ENCODE data around the gene WNT9B. TPM values are rescaled to one million over a fixed set of nuclear protein-coding genes. Genes with fewer than 3 reads are reported as not detected.

WNT9B gene
- total RNA-seq, 2 donors from 2014 or later: 0.85 to 1.5 TPM

DNA sequence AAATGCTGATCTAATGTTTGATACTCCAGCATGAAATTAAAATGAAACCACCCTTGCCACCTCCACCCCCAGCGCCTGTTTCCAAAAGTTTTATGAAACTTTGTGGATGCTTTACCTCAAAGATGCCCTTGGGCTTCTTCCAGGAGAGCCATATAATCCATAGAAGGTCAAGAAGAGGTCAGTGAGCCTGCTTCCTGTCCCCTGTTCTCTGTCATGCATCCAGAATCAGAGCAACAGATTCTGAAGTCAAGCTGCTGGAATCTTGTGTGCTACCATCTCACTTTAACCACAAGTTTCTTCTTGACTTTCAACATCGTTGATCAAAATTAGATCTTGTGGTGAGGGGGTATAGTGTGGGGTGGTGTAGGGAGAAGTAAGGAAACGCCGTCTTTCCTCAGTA is 80.2 kb downstream of the WNT9B start:
- TF ChIP-seq POLR2A (IDR thresholded peaks at IDR 0.05) (no peak), POLR2AphosphoS5 (IDR thresholded peaks at IDR 0.05) (no peak)
- TF ChIP-seq, protein P1, sequence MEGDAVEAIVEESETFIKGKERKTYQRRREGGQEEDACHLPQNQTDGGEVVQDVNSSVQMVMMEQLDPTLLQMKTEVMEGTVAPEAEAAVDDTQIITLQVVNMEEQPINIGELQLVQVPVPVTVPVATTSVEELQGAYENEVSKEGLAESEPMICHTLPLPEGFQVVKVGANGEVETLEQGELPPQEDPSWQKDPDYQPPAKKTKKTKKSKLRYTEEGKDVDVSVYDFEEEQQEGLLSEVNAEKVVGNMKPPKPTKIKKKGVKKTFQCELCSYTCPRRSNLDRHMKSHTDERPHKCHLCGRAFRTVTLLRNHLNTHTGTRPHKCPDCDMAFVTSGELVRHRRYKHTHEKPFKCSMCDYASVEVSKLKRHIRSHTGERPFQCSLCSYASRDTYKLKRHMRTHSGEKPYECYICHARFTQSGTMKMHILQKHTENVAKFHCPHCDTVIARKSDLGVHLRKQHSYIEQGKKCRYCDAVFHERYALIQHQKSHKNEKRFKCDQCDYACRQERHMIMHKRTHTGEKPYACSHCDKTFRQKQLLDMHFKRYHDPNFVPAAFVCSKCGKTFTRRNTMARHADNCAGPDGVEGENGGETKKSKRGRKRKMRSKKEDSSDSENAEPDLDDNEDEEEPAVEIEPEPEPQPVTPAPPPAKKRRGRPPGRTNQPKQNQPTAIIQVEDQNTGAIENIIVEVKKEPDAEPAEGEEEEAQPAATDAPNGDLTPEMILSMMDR (IDR thresholded peaks at IDR 0.05): no peak
- Histone ChIP-seq H3K4me1 (replicated peaks) (no peaks in the 10 kb centered on the region), H3K27ac (no peak overlapping the region), H3K27me3 (replicated peaks; ENCODE audit: insufficient read depth) (no peaks in the 10 kb centered on the region), H3K36me3 (peaks cover 9 to 47% of the 10 kb centered on the region in 2 donors), H3K9me3 (no peaks in the 10 kb centered on the region), H3K4me3 (no peak overlapping the region)
- WGBS: 84% methylated on average over 4 of the region's 4 CpGs
- no peak for DNase-seq (ENCODE audit: low spot score)
- intact Hi-C loops (cut with DNase I): no loop called here

DNA sequence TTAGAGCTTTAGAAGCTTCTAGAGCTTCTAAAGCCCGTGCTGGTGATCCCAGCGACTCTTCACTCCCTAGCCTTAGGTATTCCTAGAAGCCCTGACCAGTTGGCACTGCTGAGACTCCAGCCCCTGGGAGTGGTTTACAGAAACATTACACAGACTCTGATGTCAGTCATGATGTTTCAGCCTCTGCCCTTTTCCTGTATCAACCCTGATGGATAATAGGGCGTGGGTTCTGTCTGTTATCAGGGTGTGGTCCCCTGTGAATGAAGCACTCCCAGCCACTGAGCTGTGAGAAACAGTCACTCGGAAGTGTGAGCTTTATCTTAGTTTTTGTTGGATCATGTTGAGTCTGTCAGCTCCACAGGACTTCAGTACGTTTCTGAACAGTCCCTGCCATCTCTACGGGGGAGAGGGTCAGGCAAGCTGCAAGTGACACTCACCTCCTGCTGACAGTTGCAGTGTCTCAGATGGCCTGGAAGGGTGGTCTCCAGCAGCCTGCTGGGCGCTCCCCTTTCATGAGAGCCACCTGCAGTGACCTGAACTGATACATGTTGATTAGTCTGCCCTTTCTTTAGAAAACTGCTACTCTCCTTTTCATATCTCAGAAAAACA is 84.4 kb downstream of the WNT9B start:
- TF ChIP-seq POLR2A (IDR thresholded peaks at IDR 0.05): no peak
- TF ChIP-seq, protein P1 (IDR thresholded peaks at IDR 0.05): no peak
- peaks cover 9 to 43% of the 10 kb centered on the region in 2 donors for H3K36me3 ChIP-seq
- H3K27me3 ChIP-seq (replicated peaks; ENCODE audit: insufficient read depth): no peaks in the 10 kb centered on the region
- no peak for DNase-seq (ENCODE audit: low spot score)
- H3K4me1 ChIP-seq (replicated peaks): no peaks in the 10 kb centered on the region
- no peak overlapping the region for H3K27ac ChIP-seq
- intact Hi-C loops (cut with DNase I): no loop called here
- H3K9me3 ChIP-seq: no peaks in the 10 kb centered on the region
- H3K4me3 ChIP-seq: no peak overlapping the region
- 78% methylated on average over 7 of the region's 7 CpGs for WGBS

Small RNA genes lying within 50 kb of the gene (small RNA-seq; reads per million reads assigned to genes)
- gene RNU6ATAC3P: 0 reads per million in 2 donors

Other genes starting within 250 kb of the WNT9B start
- 1 to 10 TPM; 2.0 to 7.7 TPM for gene WNT3, start 32.9 kb upstream of the WNT9B start, total RNA-seq
- gene GOSR2, start 71.6 kb downstream of the WNT9B start, total RNA-seq: 10 to 100 TPM; 40.0 to 61.4 TPM
- 1 to 10 TPM in 1 of 2 donors, not detected in 1; 2.2 TPM for gene RPRML, start 127.7 kb downstream of the WNT9B start, total RNA-seq

Data from prostate gland (tissue), 2 donors.